Activated CD8-positive, alpha-beta memory T cell treated with anti-CD3 and anti-CD28 coated beads, Interleukin-2, amount 50 U/mL, for 1 hour (primary cell): ENCODE measurements around the gene NACC1.

Experiments
- DNase-seq: peaks from one replicate; pipeline ENCODE4 v3.0.0-alpha.2; 2020; ENCODE audit errors: extremely low read depth

Gene NACC1

DNA sequence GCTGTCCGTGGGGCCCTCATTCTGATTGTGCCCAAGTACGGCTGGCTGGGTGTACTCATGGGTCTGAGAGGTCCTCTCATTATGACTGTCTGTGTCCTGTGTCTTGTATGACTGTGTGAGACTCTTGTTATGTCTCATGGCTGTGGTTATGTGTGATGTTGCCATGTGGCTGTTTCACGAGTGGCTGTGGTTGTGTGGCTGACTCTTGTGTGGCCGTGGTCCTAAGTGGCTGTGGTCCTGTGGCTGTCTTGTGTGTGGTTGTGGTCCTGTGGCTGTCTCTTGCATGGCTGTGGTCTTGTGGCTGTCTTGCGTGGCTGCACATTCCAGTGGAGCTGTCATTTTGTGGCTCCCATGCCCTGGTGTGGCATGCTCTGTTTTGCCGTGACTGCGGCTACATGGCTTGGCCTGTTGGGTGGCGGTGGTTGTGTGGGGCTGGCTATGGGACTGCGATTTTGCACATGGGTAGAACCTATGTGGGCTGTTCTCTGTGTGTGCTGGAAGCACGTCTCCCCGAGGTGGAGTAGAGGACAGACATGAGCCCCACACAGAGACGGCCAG, 18.0 kb upstream of the NACC1 start:
- no peak for DNase-seq

DNA sequence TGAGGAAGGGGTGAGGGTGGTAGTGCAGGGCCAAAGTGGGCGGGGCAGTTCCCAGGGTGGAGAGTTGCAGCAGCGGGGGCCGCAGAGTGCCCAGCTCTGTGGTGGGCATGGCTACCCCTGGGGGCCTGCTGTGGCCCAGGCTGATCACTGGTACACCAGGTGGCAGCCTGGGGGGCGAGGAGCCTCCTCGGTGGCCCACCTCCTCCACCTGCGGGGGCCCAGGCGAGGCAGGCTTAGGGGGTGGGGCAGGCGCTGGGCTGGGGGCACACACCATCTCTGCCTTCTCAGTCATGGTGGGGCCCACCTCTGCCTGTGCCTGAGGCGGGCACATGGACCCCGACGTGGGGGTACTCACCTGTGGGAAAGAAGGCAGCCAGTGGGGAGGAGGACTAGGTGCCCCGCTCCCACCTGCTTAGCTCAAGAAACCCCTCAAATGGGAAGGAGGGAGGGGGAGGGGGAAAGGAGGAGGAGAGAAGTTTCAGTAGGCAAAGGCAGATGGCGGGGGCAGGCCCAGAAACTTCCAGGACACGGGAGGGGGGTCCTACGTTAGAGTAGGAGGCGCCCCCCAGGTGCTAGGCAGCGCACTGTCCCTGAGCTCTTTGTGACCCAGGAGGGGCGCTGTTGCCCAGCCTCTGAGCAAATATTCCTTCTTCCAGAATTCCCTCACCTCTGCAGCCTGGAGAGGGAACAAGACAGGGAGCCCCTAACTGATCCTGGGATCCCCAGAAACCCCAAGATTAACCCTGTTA, 17.0 kb upstream of the NACC1 start:
- no peak for DNase-seq

DNA sequence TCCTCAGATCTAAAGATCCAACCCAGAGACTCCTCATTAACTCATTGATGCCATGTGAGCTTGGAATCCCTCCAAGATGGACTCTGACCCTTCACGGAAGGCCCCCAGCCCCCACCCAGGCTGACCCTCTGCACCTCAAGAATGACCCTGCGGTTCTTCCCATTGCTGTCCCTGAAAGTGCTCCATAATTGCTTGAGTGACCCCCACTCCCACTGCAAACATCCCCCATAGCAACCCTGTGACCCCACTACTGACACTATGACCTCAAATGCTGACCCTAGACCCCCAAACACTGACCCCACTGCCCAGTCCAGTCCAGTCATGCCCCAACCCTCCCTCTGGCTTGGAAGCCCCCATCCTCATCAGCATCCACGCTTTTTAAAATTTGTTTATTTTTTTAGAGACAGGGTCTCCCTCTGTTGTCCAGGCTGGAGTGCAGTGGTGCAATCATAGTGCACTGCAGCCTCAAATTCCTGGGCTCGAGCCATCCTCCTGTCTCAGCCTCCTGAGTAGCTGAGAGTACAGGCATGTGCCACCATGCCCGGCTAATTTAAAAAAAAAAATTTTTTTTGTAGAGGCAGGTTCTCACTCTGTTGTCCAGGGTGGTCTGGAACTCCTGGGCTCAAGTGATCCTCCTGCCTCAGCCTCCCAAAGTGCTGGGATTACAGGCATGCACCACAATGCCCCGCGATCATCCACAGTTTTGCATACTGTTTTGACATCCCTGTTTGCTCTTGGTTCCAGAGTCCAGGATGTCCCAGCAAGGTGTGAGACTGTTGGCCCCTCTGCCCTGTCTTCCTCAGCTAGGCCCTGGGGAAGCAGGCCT, 16.3 kb upstream of the NACC1 start:
- no peak for DNase-seq

DNA sequence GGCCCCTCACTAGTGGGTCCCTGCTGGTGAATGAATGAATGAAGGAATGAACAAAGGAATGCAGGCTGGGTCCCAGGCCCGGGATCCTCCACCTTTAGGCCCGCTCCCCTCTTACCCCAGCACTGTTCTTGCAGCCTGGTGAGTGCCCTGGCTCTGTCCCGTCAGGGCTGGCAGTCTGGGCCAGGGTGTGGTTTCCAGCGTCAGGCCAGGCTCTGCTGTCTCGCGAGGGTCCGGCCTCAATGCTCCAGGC, 15.7 kb upstream of the NACC1 start:
- DNase-seq, result no peak

DNA sequence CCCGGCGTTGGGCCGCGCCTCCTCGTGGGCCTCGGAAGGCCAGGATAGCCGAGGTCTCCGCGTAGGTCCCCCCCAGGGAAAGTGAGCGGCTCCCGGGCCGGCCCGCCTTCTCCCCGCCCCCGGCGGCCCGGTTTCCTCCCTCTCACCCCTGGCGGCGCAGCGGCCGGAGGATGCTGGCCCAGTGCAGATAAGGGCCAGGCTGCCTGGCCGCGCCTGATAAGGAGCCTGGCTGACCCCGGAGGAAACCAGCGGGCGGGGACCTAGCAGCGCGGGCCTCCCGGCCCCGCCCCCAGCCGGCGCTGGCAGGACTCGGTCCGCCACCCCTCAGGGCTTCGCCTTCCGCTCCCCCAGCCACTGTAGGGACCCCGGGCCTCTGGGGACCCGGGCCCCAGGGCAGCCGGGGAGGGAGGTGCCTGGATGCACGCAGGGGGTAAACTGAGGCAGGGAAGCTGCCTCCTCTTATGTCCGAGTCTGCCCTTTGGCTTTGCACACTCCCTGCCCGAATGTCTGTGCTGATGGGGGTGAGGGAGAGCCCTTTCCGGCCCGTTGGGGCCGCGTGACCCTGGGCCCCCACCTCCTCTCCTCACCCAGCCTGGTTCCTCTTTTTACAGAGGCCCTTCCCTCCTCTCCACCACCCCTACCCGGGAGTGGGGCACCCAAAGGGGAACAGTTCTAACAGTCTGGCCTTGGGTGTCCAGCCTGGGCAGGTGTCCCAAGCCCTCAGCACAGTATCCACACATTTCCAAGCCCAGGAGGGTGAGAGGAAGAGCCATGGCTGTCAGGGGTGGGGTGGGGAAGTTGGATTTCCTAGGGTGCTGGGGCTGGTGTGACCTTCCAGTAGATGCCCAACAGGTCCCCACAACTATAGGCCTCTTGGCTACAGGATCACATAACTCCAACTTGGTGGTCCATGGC, 15.1 kb upstream of the NACC1 start, which contains the start of gene LYL1:
Gene LYL1 (minus strand): TSS at position 193 of the 915 bp plus-strand sequence. CDS start 1,687 bp downstream, outside the sequence.
- DNase-seq, result no peak

DNA sequence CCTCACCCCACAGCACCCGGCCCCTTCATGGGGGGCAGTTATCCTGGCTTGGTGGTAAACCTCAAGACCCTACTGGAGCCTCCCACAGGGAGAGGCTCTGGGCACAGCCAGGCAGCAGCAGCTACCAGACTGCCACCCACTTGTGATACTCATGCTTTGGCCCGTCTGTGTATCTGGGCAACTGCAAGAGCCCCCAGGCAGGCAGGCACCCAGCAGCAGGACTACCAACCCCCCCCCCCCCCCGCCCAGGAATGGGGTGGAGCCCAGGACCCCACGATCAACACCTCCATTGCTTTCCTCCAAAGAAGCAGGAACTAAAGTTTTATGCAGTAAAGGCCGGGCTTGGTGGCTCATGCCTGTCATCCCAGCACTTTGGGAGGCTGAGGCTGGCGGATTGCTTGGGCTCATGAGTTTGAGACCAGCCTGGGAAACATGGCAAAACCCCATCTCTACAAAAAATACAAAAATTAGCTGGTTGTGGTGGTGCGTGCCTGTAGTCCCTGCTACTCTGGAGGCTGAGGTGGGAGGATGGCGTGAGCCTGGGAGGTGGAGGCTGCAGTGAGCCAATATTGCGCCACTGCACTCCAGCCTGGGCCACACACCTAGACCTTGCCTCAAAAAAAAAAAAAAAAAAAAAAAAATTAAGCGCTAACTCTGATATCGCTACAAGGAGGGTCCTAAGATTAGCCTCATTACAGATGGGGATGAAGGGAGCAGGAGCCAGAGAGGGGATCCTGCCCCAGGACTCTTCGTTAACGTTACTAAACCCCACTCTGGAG, 14.3 kb upstream of the NACC1 start:
- DNase-seq, result no peak

DNA sequence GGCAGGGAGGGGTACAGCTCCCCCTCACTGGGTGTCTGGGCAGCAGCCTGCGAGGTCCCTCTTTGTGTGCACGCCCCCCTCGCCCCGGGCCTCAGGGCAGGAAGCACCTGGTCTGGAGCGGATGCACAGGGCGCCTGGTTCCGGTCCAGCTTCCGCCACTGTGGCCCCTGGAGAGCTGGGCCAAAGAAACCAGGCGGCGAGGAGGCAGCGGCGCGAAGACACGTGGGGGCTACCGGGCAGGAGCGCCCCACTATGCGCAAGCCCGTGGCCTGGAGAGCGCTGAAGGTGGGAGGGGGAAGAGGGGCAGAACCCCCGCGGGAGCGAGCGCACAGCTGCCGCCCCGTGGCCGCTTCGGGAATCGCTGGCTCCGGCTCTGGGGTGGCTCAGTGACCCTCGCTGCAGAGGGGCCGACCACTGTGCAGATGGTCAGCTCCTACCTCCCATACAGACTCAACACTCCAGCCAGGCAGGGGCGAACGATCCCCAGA, 13.7 kb upstream of the NACC1 start:
- no peak for DNase-seq

DNA sequence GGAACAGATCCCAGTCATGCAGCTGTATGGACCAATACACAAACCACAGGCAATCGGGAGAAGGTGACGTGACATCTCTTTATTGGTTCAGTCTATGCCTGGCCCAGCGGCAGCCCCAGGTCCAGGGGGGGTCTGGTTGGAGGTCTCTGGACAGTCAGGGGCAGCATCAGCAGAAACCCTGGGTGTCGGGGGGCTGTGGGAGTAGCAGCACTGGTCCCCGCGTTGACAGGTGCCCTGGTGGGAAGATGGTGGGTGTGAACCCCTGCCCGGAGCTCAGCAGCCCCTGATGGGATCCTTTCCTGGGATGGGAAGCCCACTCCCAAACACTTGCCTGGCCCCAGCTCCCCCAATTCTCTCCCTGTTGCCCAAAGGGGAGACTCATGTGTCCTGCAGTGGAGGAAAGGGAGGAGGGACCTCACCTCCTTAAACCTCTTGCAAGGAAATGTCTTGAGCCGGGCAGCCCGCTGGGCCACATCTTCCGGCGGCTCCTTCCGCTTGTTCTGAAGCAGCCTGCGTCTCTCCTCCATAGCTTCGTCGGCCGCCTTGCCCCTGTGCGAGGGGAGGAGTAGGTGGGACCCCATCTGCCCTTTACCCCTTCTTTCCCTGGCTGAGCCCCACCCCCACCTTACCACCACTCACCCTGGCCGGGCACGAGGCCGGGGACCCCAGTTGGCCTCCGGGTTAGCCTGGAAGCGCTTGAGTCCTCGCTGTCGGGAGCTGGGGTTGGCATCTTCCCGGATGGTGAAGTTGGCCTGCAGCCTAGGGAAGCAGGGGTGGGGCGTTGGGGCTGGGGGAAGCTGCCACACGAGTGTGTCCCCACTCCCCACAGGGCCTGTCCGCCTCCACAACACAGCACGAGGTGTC, 13.0 kb upstream of the NACC1 start:
- no peak for DNase-seq

DNA sequence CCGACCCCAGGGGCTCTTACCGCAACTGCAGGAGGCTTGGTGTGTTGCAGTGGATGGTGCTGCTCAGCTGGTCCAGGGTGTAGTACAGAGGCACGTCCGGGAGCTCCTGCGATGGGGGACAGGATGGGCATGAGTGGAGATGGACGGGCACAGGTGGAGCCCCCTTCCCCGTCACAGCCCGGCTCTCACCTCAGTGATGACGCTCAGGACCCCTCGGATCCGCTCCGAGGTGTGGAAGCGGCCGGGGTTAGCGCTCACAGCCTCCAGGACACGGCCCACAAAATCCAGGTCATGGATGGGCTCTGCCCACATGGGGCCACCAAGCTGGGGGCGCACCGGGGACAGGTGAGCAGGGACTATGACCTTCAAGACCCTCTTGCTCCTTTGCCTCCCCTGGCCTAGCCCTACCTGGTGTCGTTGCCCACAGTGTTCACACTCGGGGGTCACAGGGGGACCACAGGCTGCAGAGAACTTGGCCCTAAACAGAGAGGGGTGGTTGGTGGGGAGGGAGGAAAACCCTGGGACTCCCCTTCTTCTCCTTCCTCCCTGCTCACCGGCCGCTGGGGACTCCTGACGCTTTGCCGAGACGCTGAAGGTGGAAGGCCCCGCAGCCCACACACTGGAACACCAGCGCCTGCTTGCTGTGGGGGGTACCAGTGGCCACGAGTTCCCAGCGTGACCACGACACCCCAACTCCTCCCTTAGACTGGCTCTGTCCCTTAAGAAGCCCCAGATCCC, 8.5 kb upstream of the NACC1 start:
- no peak for DNase-seq

DNA sequence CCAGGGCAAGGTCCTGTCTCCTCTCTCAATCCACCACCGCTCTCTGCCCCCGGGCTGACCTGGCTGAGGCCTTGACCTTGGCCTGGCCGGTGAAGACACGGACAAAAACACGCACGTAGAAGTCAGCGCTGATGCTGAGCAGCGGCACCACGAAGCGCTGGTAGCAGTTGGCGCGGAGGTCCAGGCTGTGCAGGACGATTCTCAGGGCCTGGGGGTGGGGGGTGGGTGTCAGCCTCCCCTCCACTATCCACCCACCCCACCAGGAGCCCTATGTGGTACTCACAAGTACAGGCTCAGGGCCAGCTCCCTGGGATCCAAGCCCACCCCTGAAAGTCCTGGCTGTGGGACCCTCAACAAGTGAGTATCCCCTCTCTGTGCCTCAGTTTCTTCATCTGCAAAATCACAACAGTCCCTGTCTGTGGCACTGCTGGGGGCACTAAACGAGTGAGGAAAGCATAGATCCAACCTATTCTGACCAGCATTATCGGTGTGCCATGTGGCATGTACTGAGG, 7.9 kb upstream of the NACC1 start:
- no peak for DNase-seq

DNA sequence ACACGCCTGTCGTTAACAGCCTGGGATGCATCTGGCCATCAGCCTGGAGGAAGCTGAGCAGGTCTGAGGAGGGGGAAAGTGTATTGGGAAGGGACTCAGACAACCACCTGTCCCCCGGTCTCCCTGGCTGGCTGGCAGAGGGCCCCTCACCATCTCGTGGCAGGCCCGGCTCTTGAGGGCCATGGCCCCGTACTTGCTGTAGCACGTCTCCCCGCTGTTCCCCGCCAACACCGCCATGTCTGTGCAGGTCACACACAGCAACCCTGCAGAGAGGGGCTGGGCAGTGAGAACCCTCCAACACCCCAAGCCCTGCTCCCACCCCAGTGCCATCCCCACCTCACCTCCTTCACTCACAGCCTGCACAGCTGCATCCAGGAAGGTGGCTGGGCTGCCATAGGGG, 5.5 kb upstream of the NACC1 start:
- no peak for DNase-seq

DNA sequence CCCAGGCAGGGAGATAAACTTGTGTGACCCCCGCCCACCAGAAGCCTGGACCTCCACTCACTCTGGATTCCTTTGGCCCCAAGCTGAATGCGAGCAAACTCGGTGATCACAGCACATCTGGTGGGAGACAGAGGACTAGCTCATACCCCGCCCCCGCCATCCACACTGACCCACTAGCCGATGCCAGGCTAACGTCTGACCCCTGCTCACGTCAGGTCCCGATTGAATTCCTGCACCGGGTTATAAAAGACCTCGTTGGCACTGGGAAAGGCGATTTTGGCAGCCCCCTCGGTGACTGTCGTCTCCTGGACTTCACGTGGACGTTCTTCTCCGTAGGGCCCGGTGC, 2.2 kb upstream of the NACC1 start:
- DNase-seq, result no peak

DNA sequence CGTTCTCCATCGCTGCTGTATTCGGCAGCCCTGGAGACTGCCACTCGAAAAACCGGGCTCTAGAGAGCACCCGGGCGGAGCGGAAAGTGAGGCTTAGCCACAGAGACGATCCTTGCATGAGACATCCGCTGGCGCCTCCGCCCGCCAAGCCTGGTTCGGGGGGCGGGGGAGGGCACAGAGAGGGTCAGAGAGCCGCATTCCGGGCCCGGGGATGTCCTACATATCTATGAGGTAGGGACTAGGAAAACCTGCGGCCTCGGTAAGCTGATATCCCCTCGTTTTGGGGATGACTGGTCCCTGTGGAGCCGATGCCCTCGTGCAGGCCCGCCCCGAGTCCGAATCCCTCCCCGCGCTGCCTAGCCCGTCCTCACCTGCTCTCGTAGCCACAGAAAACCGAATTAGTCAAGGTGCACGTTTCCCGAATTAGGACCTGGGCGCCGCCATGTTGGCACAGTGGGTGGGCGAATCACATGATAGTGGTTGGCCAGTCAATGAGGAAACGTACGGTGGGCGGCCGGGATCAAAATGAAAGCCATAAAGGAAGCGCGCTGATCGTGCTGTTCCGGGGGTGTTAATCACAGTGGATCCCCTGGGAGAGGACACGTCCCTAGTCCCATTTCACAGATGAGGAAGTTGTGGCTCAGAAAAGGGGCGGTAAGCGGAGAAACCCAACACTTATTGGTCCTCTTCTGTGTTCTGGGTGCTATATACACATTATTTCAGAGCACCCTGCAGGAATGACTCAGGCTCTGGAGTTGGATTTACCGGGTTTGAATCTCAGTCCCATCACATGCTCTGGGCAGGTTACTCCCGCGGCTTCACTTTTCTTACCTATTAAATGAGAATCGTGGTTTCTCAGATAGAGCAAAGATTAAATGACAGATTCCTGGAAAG, 1.5 kb upstream of the NACC1 start, which contains the start of gene TRMT1:
Gene TRMT1 (minus strand): TSS at position 459 of the 894 bp plus-strand sequence. CDS start 341 bp downstream, at position 118.
- peak; percentile 79 for DNase-seq

DNA sequence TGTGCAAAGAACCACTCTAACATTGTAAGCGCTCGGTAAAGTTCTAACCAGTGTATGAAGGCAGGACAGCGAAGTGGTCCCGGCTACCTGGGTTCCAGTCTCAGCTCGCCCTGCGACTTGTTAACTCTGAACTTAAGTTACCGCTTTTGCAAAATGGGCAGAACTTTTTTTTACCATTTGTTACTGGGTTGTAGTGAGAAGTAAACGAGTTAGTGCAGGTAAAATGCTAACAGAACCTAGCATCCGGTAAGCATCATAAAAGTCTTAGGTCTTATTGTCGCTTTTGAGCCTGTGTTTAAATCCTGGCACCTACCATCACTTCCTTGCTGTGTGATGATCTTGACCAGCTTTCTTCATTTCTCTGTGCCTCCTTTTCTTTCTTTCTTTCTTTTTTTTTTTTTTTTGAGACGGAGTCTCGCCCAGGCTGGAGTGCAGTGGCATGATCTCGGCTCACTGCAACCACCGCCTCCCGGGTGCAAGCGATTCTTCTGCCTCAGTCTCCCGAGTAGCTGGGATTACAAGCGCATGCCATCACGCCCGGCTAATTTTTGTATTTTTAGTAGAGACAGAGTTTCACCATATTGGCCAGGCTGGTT, 790 bp upstream of the NACC1 start:
- no peak for DNase-seq

DNA sequence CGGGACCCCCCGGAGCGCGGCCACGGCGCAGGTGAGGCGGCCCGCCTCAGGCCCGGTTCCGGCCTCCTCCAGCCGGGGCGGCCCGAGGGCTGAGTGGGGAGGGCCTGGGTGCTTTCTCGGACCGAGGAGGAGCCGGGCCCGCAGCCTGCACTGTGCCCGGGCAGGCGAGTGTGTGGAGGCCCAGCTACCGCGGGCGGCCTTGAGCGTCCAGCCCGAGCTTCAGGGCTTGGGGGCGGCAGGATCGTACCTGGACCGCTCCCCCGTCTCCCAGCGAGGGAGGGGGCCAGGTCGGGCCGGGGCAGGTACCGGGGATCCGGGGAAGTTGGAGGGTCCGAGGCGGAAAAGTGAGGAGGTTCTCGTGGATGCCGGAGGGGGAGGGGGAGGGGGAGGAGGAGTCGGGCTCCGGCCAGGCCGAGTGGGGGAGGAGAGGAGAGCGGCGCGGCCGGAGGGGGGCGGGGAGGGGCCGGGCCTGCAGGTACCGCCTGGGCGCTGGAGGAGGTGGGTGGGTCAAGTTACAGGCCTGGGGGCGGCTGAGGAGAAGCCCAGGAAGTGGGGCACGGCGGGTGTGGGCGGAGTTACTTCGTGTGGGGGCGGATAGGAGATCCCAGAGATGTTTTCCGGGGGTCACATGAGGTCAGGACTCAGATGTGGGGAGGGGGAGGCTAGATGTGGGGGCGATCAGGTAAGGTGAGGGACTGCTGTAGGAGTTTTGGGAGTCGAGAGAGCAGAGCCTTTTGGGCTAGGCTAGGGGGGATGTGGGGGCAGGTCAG, 545 bp downstream of the NACC1 start:
- DNase-seq, result no peak

DNA sequence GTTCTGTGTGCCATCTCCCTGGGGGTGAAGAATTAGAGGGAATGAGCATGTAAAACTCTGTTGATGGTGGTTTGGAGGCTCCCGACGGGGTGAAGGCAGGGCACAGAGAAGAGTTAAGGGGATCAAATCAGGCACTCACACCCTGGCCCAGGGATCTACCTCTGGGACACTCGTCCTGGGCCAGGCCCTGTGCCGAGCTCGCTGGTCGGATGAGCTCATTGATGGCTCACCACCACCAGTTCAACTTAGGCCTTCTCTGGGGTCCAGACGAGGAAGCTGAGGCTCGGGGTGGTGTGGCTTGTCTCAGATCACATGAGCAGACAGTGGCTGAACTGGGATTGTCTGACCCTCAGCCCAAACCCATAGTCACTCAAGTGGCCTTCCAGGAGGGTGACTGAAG, 1.6 kb downstream of the NACC1 start:
- no peak for DNase-seq

DNA sequence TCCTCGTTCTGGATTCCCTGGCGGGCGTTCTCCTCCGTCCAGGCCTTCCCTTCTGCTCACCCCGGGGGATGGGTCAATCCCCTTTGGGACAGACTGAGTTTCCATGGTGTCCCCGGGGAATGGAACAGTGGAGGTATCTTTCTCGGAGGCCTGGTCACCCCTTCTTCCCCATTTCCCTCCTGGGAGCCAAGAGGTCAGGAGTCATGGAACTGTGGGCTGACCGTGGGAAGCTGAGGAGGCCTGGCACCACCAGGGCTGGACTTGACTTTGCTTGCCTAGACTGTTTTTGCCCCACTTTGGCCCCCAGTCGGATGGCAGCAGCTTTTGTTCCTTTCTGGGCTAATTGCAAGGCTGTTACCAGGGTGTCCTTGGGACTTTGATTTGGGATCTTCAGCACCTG, 2.0 kb downstream of the NACC1 start:
- DNase-seq, result no peak
